HG03565 (cell line): ENCODE measurements around the gene TULP4.

Experiments
- ATAC-seq: cut with Tn5 transposase; IDR thresholded peaks from one replicate; pipeline ENCODE4 v1.9.1; 2021; ENCODE audit warnings: mild to moderate bottlenecking, moderate library complexity; ENCODE audit not compliant: unreplicated experiment

TULP4 gene

DNA sequence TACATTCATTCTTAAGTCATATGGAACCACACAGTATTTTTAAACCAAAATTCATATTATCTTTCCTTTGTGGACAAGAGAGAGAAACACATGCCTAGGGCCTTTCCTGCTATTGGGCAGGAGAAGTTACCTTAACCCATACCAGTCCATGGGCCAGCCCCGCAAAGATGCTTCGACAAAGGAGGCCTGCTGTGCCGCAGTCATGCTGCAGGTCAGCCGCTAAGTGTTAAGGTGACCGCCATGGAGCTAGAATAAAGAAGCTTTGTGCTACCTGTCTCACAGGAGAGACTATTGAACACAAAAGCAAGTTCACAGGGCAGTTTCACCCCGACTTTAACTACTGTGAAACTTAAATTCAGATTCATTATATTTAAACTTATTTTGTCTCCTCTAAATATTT is 185.4 kb downstream of the TULP4 start:
- ATAC-seq: no peak

DNA sequence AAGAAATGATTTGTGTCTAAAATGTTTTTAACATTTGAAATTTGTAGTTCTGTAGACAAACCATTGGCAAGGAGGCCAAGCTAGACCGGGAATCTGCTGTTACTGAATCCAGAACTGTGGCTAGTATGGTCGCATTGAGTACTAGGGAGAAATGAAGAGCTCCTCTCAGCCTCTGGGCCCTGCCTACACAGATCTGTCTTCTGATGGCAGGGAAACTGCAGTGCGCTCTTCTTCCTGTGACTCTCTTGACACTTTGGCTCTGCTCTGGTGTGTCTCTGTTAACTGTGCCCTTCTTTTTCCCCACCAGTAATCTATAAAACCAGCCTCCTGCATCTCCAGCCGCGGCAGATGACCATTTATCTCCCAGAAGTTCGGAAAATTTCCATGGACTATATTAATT is 186.1 kb downstream of the TULP4 start:
- ATAC-seq: no peak

DNA sequence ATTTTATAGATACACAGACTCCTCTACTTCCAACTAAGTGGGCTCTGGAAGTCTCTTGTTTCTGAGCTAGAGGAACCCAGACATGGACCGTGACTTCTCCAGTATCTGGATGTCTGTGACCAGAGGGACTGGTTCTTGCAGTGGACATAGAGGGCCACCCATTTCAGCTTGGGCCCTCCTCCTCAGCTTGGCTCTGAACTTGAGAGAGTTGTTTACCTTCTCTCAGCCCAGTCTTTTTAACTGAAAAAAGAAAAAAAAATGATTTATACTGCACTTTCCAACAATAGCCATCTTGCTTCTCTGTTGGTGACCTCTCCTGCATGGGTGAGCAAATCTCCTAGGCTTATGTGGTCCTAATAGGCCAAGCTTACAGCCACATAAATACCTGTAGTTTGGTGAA is 187.3 kb downstream of the TULP4 start:
- no peak for ATAC-seq

DNA sequence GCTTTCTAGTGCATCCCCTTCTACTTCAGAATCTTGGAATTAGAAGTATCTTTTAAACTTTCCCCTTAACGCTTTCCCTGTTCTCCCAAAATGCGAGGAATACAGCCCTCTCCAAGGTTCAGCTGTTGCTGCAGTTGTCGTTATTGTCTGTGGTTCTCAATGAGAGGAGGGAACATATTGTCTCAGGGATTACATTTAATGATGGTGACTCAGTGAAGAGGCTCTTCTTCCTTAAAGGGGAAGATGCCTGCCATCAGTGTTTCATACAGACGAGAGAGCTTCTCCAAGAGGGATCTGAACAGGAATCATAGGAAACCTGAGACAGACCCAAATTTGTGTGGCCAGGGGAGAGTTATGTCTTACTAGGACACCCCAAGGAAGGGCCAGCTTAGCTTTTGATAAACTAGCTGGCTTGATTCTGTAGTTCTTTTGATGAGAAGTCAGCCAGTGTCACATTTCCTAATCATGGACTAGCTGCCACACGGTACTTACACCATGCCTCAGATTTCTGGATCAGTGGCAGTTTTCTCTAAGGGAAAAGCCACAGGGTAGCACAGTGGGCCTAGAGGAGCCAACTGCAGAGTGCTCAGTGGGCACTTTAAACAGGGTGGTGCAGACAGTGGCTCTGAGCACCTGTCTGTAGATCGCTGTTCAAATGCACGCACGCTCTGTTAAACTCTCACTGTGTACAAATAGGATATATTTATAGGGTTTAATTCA is 187.9 kb downstream of the TULP4 start:
- no peak for ATAC-seq

DNA sequence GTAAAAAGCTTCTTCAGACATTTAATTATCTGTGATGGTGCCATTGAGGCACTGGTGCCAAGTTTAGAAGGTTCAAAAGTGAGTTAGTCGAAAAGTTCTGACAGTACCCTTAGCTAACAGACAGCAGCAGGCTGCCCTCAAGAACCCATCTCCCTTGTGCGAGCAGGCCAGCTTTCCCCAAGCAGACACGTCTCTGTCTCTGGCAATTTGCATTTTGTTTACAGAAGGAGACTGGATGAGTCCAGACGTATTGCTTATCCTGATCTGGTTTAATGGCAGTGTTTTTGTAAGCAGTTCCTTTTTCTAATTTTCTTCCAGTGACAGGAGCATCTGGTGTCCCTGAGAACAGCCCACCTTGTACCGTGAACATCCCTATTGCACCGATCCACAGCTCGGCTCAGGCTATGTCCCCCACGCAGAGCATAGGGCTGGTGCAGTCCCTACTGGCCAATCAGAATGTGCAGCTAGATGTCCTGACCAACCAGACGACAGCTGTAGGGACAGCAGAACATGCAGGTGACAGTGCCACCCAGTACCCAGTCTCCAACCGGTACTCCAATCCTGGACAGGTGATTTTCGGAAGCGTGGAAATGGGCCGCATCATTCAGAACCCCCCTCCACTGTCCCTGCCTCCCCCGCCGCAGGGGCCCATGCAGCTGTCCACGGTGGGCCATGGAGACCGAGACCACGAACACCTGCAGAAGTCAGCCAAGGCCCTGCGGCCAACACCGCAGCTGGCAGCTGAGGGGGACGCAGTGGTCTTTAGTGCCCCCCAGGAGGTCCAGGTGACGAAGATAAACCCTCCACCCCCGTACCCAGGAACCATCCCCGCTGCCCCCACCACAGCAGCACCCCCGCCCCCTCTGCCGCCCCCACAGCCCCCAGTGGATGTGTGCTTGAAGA is 189.3 kb downstream of the TULP4 start:
- no peak for ATAC-seq

DNA sequence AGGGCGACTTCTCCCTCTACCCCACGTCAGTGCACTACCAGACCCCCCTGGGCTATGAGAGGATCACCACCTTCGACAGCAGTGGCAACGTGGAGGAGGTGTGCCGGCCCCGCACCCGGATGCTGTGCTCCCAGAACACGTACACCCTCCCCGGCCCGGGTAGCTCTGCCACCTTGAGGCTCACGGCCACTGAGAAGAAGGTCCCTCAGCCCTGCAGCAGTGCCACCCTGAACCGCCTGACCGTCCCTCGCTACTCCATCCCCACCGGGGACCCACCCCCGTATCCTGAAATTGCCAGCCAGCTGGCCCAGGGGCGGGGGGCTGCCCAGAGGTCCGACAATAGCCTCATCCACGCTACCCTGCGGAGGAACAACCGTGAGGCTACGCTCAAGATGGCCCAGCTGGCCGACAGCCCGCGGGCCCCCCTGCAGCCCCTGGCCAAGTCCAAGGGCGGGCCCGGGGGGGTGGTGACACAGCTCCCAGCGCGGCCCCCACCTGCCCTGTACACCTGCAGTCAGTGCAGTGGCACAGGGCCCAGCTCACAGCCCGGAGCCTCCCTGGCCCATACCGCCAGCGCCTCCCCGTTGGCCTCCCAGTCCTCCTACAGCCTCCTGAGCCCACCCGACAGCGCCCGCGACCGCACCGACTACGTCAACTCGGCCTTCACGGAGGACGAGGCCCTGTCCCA is 190.1 kb downstream of the TULP4 start:
- ATAC-seq: no peak

DNA sequence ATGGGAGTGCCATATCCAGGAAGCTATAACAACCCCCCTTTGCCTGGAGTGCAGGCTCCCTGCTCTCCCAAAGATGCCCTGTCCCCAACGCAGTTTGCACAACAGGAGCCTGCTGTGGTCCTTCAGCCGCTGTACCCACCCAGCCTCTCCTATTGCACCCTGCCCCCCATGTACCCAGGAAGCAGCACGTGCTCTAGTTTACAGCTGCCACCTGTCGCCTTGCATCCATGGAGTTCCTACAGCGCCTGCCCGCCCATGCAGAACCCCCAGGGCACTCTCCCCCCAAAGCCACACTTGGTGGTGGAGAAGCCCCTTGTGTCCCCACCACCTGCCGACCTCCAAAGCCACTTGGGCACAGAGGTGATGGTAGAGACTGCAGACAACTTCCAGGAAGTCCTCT is 191.0 kb downstream of the TULP4 start:
- ATAC-seq: no peak

DNA sequence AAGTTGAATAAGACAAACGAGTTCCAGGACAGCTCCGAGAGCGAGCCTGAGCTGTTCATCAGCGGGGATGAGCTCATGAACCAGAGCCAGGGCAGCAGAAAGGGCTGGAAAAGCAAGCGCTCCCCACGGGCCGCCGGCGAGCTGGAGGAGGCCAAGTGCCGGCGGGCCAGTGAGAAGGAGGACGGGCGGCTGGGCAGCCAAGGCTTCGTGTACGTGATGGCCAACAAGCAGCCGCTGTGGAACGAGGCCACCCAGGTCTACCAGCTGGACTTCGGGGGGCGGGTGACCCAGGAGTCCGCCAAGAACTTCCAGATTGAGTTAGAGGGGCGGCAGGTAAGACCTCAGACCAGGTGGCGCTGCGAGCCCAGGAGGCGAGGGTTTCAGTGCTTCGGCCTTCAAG is 191.6 kb downstream of the TULP4 start:
- ATAC-seq: no peak

DNA sequence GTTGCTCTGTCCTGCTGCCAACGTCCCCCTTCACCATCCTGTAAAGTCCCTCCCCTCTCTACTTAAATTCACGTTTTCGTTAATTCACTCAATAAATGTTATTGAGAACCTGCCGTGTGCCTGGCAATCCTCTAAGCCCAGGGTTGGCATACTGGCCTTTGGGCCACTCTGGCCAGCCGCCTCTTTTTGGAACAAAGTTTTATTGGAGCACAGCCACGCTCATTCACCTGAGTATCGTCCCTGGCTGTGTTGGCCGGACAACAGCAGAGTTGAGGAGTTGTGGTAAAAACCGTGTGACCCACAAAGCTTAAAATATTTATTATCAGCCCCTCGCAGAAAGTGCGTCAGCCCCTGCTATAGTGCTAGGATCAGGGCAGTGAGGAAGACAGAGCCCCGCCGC is 192.9 kb downstream of the TULP4 start:
- no peak for ATAC-seq

DNA sequence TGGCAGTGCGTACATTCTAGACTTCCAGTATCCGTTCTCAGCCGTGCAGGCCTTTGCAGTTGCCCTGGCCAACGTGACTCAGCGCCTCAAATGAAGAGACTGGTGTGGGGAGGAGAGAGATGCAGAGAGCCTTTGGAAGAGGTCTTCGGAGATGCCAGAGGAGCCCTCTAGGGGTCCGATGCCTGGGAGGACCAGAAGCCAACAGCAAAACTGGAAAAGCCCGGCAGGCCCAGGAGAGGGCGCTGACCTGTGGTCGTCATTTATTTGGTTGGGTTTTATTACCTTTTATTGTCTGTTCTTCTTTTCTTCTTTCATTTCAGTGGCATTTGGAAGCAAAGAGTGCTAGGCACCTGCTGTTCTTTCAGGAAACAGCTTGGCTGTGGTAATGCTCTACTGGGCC is 194.3 kb downstream of the TULP4 start:
- no peak for ATAC-seq

DNA sequence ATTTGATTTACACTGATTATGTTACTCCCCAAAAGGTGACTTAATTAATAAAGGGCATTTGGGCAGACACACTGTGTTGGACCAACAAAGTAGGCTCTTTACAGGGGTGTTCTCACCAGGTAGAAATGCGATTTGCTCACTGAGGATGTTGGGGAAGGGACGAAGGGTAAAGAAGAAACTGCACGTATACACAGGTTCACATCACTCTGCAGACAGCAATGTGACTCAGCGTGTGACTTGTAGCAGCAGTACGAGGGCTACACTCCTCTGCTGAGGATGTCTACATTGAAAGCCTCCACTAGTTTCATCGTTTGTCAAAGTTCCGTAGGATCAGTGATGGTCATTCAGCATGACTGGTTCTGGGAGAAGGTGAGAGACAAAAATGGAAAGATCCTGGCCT is 194.9 kb downstream of the TULP4 start:
- no peak for ATAC-seq

DNA sequence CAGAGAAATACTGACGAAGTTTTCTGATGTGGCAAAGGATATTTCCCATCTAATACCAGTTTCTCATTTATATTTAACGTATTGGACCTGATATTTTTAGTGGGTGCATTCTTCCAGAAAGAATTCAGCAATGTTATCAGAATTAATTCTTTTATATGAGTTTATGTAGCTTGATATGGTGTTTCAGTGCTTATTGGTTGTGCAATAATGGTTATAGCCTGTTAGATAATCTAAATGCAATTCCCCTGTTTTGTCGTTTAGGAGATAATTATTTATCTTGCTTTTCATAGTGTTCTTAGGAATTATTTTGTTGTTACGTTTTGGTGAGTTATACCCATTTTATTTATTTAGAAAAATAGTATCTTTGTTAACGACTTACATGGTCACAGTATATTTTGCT is 196.2 kb downstream of the TULP4 start:
- ATAC-seq: no peak

DNA sequence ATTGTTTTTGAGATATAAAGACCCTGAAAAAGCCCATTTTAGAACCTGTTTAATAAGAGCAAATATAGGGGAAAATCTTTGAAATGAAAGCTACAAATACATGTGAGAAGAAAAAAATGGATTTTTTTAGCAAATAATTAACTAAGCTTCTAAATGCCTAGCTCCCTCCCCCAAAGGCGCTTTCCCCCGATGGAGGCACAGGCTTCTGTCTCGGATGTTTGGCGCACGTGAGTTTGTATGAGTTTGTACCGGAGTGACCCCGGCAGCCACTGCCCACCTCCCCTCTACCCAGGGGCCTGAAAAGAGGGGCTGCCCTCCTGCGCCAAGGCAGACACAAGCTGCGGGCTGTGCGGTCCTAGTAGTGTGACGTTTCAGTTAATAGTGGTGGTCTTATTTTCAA is 197.2 kb downstream of the TULP4 start:
- no peak for ATAC-seq

DNA sequence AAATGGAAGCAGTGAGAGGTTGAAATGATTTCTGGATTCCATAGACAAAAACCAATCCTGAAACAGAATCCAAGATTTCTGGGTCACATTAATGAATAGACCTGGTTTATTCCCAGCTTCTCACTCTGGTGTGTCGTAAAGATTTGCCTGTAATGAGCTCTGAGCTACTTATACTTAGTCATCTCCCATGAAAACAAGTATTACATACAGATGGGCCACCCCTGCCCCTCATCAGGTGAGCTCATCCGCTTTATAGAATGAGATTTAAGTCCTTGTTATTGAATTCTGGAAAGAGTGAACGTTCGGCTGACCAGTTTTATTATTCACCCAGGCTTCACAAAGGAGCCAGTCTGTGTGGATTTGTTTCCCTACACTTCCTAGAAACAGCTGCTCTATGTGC is 200.5 kb downstream of the TULP4 start:
- no peak for ATAC-seq

DNA sequence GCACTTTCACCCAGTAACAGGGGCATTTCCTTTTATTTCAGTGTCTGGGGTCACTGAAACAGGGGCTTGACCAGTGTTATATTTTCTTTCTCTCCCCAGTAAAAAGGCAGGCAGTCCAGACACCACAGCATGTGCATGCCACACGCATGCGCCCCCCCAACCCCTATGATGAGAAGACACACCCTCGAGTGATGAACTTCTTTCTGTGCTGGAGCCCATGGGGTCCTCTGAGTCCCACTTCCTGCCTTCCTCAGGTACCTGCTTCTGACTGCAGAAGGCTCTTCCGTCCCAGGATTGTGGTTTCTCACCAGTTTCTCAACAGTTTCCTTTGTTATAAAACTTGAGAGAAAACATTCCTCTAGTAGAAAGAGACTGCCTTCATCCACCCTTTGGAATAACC is 201.9 kb downstream of the TULP4 start:
- ATAC-seq: no peak

DNA sequence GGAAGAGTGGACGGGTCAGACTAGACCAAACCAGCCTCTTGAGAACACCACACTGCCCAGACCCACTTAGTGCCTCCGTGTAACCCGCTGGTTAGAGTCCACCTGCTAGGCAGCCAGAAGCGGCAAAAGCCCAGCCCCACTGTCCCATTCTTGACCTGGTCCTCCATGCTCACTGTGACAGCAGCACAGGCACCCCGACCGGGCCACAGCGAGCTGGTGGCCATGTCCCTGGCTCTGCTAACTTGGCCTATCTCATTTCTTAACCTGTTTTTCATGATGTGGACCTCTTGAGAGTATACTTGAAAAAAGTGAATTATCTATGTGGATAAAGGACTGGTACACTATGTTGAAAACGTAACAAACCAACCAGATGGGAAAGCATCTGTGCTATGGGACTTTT is 202.7 kb downstream of the TULP4 start:
- ATAC-seq: no peak

DNA sequence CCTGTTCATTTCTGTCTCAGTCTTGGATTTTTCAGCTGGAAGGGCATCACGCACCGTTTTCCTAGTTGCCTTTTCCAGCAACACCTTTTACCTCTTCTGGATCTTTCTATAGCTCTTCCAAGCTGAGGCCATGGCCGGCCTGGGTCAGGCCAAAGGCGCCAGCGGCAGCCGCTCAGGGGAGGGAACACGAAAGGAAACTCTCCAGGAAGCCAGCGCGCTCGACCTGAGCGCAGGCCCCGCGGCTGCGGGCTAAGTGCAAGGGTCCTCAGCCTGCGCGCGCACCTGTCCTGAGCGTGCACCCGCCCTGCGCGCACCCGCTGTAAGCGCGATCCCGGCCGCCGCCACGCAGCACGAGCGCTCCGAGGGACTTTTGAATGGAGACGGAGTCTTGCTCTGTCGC is 203.8 kb downstream of the TULP4 start:
- no peak for ATAC-seq

DNA sequence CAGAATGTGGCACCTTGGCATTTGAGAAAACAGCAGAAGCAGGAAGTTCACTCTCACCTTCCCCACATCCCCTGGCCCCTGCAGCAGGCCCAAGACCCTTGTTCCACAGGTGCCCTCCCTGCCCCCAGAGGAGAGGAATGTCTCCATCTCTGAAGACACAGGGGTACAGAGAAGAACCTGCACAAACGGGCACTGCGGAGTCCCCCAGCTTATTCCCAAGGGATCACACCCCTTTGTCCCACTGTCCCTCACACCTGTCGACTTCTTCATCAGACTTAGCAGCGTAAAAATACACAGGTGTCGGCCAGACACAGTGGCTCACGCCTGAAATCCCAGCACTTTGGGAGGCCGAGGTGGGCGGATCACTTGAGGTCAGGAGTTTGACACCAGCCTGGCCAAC is 204.8 kb downstream of the TULP4 start:
- no peak for ATAC-seq

DNA sequence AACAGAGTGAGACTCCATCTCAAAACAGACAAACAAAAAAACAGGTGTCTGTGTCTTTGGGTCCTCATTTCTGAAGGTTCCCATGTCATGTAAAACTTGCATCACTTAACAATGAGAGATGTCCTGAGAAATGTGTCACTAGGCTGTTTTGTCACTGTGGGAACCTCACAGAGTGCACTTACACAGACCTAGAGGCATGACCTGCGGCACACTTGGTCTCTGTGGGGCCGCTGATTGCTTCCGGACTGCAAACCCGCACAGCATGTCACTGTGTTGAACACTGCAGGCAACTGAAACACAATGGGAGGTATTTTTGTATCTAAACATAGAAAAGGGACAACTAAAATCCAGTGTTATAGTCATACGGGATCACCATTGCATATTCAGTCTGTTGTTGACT is 205.3 kb downstream of the TULP4 start:
- ATAC-seq: no peak

DNA sequence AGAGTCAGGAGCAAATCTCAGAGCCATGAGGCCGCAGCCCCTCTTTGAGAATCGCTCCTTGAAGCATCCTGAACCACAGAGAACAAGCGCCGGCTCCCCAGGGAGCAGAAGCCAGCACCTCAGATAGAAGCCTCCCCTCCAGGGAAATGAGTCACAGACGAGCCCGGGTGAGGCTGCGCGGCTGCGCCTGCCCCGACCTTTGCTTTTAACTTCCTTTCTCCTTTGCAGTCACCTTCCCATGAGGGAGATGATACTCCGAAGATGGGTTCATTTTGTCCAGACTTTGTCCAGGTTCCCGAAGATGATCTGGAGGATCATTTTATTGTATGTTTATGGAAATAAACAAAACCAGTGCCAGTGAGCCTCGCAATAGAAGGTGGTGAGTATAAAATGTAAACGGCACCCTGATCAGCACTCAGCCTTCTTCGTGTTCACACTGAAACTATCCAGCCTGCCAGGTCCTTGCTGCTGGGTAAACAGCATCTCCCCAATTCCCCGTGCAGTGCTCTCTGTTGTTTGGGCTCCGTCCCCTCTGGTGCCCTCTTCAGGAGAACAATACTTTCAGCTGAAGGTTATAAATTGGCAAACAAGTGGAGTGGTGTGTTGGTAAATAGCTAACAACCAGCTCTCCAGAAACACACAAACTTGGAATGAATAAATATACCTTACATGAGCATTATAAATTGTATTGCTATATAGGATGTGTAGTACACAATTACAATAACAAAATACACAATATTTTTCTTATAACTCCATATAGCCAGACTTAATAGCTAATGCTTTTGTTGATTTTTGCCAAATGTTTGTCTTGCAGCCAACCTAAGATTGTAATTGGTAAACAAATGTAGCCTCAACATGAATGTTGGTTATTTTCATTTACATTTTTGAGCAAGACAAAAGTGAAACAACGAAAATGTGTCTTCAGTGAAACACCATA is 206.2 kb downstream of the TULP4 start:
- peak; percentile 62 for ATAC-seq

DNA sequence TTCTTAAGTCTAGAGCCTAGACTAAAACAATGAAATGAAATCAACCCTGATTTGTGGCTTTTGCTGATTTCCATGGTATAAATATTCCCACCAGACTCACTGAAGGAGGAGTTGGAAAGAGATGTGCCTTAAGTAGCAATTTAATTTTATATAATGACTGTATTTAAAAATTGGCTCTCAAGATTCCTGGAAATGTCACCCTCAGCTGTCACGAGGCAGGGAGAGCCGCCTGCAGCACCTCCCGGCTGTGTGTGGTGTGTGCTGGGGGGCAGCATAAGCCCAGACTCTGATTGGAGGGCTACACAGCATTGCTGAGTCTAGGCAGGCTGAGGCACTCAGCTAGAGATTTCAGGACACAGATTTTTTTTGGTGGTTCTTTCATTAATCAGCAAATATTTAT is 207.0 kb downstream of the TULP4 start:
- no peak for ATAC-seq
